DOHH2 (cell line): ENCODE data around the gene LHFPL5.

Experiments used
- H3F3A ChIP-seq: fragments of 200-600 bp; sonication (generic), shearing (Covaris generic); 2 replicates; pipeline ENCODE4 v1.6.0; 2016; ENCODE audit warnings: antibody characterized with exemption, mild to moderate bottlenecking; ENCODE audit not compliant: control insufficient read depth, insufficient read depth
- H3K27ac ChIP-seq: fragments of 200-600 bp; sonication (generic); 2 replicates; pipeline ENCODE4 v1.5.1; 2014; ENCODE audit warnings: low read depth, mild to moderate bottlenecking, low read length, moderate library complexity
- H3K27me3 ChIP-seq: fragments of 200-600 bp; sonication (generic); 2 replicates; pipeline ENCODE4 v1.6.1; 2014; ENCODE audit warnings: mild to moderate bottlenecking, low read length, mixed read lengths; ENCODE audit not compliant: control insufficient read depth
- H3K36me3 ChIP-seq: fragments of 200-600 bp; sonication (generic); 2 replicates; pipeline ENCODE4 v1.6.1; 2014; ENCODE audit warnings: mild to moderate bottlenecking, low read length, moderate library complexity, mixed read lengths; ENCODE audit not compliant: control insufficient read depth
- H3K4me1 ChIP-seq: fragments of 200-600 bp; sonication (generic); 2 replicates; pipeline ENCODE4 v1.6.1; 2014; ENCODE audit warnings: mild to moderate bottlenecking, low read length, mixed read lengths; ENCODE audit not compliant: control insufficient read depth
- H3K4me2 ChIP-seq: fragments of 200-600 bp; sonication (generic); 2 replicates; pipeline ENCODE4 v1.6.0; 2014; ENCODE audit warnings: mild to moderate bottlenecking, low read length, moderate library complexity
- H3K4me3 ChIP-seq: fragments of 200-600 bp; sonication (generic); 2 replicates; pipeline ENCODE4 v1.5.1; 2014; ENCODE audit warnings: mild to moderate bottlenecking, low read length, mixed read lengths
- H3K79me2 ChIP-seq: fragments of 200-600 bp; sonication (generic); 2 replicates; pipeline ENCODE4 v1.6.1; 2014; ENCODE audit warnings: mild to moderate bottlenecking, low read length, mixed read lengths; ENCODE audit not compliant: control insufficient read depth
- H3K9me2 ChIP-seq: fragments of 200-600 bp; sonication (generic); replicated peaks from 2 replicates; pipeline ENCODE4 v1.6.1; 2014; ENCODE audit warnings: mild to moderate bottlenecking, low read length, mixed read lengths; ENCODE audit not compliant: control insufficient read depth
- H3K9me3 ChIP-seq: fragments of 200-600 bp; sonication (generic); 2 replicates; pipeline ENCODE4 v1.6.1; 2014; ENCODE audit warnings: antibody characterized with exemption, low read length, mixed read lengths; ENCODE audit not compliant: control insufficient read depth, insufficient read depth
- H4K20me1 ChIP-seq: fragments of 200-600 bp; sonication (generic); 2 replicates; pipeline ENCODE4 v1.6.0; 2014; ENCODE audit warnings: low read depth, mild to moderate bottlenecking, antibody characterized with exemption, low read length, moderate library complexity; ENCODE audit not compliant: control insufficient read depth, insufficient read depth
- EZH2phosphoT487 ChIP-seq: fragments of 200-600 bp; sonication (generic); IDR thresholded peaks from 2 replicates; pipeline ENCODE4 v1.6.1; 2017; ENCODE audit warnings: borderline replicate concordance, mild to moderate bottlenecking, antibody characterized with exemption, low read length, moderate library complexity, mixed read lengths
- TF ChIP-seq, protein P1 (sequence below): fragments of 200-600 bp; sonication (generic); IDR thresholded peaks from one replicate; pipeline ENCODE4 v1.5.1; 2014; ENCODE audit warnings: antibody characterized with exemption, mild to moderate bottlenecking, low read depth, low read length; ENCODE audit not compliant: poor library complexity, severe bottlenecking

The LHFPL5 gene

DNA sequence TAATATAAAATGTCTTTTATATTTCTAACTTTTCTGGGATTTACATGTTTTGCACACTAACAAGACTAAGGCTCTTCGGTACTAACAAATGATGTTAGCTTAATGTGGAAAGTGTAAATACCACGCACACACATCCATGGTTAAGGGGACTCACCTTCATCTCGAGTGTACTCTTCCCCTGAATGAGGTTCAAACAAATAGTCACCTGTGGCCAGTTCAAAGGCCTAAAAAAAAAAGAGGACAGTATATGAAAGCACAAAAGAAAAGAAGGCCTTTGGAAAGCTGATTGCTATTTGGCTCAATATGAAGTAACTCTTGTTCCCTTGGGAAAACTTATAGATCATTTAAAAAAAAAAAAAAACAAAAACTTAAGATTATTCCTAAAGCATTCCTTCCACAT, 37.2 kb downstream of the LHFPL5 start:
- no peaks in the 10 kb centered on the region for H3K9me3 ChIP-seq
- no peaks in the 10 kb centered on the region for H3K79me2 ChIP-seq
- H3K27me3 ChIP-seq = no peaks in the 10 kb centered on the region
- no peaks in the 10 kb centered on the region for H4K20me1 ChIP-seq
- H3K36me3 ChIP-seq = peaks cover 73% of the 10 kb centered on the region
- no peak overlapping the region for H3K4me3 ChIP-seq
- no peaks in the 10 kb centered on the region for H3K4me1 ChIP-seq
- no peak for TF ChIP-seq EZH2phosphoT487
- TF ChIP-seq, protein P1, sequence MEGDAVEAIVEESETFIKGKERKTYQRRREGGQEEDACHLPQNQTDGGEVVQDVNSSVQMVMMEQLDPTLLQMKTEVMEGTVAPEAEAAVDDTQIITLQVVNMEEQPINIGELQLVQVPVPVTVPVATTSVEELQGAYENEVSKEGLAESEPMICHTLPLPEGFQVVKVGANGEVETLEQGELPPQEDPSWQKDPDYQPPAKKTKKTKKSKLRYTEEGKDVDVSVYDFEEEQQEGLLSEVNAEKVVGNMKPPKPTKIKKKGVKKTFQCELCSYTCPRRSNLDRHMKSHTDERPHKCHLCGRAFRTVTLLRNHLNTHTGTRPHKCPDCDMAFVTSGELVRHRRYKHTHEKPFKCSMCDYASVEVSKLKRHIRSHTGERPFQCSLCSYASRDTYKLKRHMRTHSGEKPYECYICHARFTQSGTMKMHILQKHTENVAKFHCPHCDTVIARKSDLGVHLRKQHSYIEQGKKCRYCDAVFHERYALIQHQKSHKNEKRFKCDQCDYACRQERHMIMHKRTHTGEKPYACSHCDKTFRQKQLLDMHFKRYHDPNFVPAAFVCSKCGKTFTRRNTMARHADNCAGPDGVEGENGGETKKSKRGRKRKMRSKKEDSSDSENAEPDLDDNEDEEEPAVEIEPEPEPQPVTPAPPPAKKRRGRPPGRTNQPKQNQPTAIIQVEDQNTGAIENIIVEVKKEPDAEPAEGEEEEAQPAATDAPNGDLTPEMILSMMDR = no peak
- no peak overlapping the region for H3K4me2 ChIP-seq
- H3K27ac ChIP-seq = no peak overlapping the region
- H3F3A ChIP-seq = no peaks in the 10 kb centered on the region
- H3K9me2 ChIP-seq = no peaks in the 10 kb centered on the region

DNA sequence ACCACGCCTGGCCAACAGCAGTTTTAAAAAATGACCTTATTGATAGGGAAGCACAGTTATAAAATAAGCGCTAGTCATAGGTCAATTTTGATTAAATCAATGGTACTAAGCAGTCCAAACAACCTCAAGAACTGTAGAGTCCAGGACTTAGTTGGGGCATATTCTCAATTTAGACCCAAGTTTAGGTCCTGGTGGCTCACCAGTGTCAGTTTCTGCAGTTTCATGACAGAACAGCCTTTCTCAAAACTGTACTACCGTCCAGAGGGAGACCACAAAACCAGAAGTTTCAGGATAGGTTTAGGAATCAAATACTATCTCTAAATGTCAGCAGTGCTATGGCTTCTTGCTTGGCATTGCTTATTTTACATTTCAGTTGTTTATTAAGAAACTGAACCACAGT, 39.1 kb downstream of the LHFPL5 start:
- Histone ChIP-seq H3K9me3 (no peaks in the 10 kb centered on the region), H4K20me1 (no peaks in the 10 kb centered on the region), H3F3A (no peaks in the 10 kb centered on the region), H3K79me2 (0 out of 2 replicates have a peak, but pooled peaks cover 6% of the 10 kb centered on the region), H3K36me3 (peaks cover 74% of the 10 kb centered on the region), H3K4me2 (no peak overlapping the region), H3K4me3 (no peak overlapping the region), H3K4me1 (no peaks in the 10 kb centered on the region), H3K9me2 (no peaks in the 10 kb centered on the region), H3K27me3 (no peaks in the 10 kb centered on the region), H3K27ac (no peak overlapping the region)
- TF ChIP-seq, protein P1 = no peak
- no peak for TF ChIP-seq EZH2phosphoT487

DNA sequence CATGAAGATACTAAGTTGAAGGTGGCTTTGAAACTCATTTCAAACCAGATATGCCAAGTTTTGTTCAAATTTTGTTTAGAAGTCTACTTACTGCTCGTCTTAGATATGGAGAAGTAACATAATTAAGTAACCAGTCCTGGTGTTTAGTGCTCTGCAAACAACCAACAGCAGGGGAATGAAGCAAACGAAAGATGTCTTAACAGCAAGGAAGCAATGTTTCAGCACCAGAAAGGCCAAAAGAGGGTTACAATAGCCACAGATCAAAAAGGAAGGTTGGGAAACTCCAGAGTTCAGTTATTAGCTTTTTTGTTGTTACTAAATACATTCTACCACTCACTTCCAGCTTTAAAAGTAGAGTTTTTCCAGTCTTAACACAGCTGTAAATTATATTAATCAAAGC, 45.1 kb downstream of the LHFPL5 start:
- peaks cover 91% of the 10 kb centered on the region for H3K36me3 ChIP-seq
- H3K4me1 ChIP-seq = no peaks in the 10 kb centered on the region
- no peaks in the 10 kb centered on the region for H3K9me2 ChIP-seq
- no peak overlapping the region for H3K4me3 ChIP-seq
- no peaks in the 10 kb centered on the region for H3K27me3 ChIP-seq
- no peak overlapping the region for H3K27ac ChIP-seq
- no peak for TF ChIP-seq EZH2phosphoT487
- no peaks in the 10 kb centered on the region for H3K9me3 ChIP-seq
- 0 out of 2 replicates have a peak, but pooled peaks cover 6% of the 10 kb centered on the region for H3K79me2 ChIP-seq
- no peaks in the 10 kb centered on the region for H4K20me1 ChIP-seq
- H3F3A ChIP-seq = no peaks in the 10 kb centered on the region
- H3K4me2 ChIP-seq = no peak overlapping the region

DNA sequence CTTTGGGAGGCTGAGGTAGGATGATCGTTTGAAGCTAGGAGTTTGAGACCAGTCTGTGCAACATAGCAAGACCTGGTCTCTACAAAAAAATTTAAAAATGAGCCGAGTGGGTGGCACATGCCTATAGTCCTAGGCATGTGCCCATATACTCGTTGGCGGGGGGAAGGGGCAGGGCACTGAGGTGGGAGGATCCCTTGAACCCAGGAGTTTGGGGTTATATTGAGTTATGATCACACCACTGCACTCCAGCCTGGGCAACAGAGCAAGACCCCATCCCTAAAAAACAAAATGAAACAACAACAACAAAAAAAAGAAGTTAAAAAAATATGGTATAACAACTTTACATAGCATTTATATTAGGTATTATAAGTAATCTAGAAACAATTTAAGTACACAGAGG, 47.8 kb downstream of the LHFPL5 start:
- Histone ChIP-seq H3F3A (no peaks in the 10 kb centered on the region), H3K4me3 (no peak overlapping the region), H3K4me2 (no peak overlapping the region)

More for the DNA sequence above, 47.8 kb downstream of the LHFPL5 start:
- H3K36me3 ChIP-seq = peaks cover 99% of the 10 kb centered on the region
- H3K79me2 ChIP-seq = 0 out of 2 replicates have a peak, but pooled peaks cover 6% of the 10 kb centered on the region
- H3K4me1 ChIP-seq = no peaks in the 10 kb centered on the region
- TF ChIP-seq, protein P1 = no peak
- no peak for TF ChIP-seq EZH2phosphoT487
- H3K9me3 ChIP-seq = no peaks in the 10 kb centered on the region
- H4K20me1 ChIP-seq = no peaks in the 10 kb centered on the region
- no peaks in the 10 kb centered on the region for H3K27me3 ChIP-seq
- H3K27ac ChIP-seq = no peak overlapping the region
- H3K9me2 ChIP-seq = no peaks in the 10 kb centered on the region
